HL-60 (cell line): ENCODE results near the gene CFAP100.

Source experiments
- CTCF ChIP-seq: IDR thresholded peaks from one replicate; pipeline ENCODE4 v1.5.1; 2011; ENCODE audit warnings: low read length, control low read depth, inconsistent platforms; ENCODE audit not compliant: insufficient read depth
- GABPA ChIP-seq: IDR thresholded peaks from 2 replicates; pipeline ENCODE4 v1.6.1; 2012; ENCODE audit warnings: low read depth
- POLR2AphosphoS5 ChIP-seq: IDR thresholded peaks from 2 replicates; pipeline ENCODE4 v1.6.1; 2012; ENCODE audit warnings: low read depth
- REST ChIP-seq: IDR thresholded peaks from 2 replicates; pipeline ENCODE4 v1.6.1; 2012; ENCODE audit warnings: low read depth; ENCODE audit not compliant: insufficient replicate concordance
- SPI1 ChIP-seq: IDR thresholded peaks from 2 replicates; pipeline ENCODE4 v1.6.1; 2012; ENCODE audit warnings: low read depth, mild to moderate bottlenecking, borderline replicate concordance

- no peak for TF ChIP-seq POLR2AphosphoS5
- no peak for TF ChIP-seq CTCF
- no peak for TF ChIP-seq REST
- TF ChIP-seq SPI1, result no peak
- TF ChIP-seq GABPA, result no peak
Measured at GRCh38 chr3:126402178-126402577, 7.5 kb downstream of the CFAP100 start.
